ENCODE data around the gene TNNT1. TPM values are rescaled to one million over a fixed set of nuclear protein-coding genes. Genes with fewer than 3 reads are reported as not detected.

Gene TNNT1, protein sequence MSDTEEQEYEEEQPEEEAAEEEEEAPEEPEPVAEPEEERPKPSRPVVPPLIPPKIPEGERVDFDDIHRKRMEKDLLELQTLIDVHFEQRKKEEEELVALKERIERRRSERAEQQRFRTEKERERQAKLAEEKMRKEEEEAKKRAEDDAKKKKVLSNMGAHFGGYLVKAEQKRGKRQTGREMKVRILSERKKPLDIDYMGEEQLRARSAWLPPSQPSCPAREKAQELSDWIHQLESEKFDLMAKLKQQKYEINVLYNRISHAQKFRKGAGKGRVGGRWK
- polyA plus RNA-seq (4.0 and 6.2 TPM in 2 replicates), polyA minus RNA-seq (3.4 TPM in 1 of 2 replicates, not detected in the other)

DNA sequence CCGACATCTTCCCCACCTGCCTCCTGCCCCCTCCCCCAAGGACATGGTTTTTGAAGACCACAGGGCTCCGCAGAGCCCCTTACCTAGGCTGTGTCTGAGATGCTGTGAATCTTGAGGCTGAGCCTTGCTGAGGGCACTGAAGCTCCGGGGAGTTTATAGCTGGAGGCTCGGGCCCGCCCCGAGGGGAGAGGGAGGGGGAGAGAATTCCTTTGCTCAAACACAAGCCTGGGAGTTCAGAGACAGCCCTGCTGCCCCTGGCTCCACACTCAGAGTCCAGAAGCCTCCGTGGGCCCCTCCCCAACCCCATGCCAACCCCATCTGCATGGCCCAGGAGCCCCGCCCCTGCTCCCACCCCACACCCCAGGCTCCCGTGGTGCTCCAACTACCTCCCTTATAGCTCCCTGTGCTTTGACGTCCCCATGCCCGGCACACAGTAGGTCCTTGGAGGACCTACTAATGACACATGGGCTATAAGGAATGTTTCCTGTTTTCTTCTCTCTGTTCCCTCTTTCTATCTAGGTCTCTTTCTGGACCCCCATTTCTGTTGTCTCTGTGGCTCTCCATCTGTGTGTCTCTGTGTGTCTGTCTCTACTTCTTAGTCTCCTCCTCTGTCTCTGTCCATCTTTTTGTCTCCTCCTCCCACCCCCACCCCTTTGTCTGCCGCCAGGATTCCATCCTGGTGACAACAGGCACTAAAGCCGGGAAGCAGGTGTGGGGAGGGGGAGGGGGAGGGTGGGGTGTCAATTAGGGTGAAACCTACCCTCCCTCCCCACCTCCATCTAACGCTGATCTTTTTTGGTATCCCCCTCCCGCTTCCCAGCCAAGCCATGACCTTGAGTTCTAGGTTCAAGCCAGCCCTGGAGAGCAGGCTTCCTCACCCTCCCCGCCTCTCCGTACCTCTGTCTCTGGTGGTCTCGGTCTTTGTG is at the start of gene TNNT1:
TNNT1 (minus strand) TSS at position 129 of the 926 bp plus-strand sequence. CDS start 2,049 bp downstream, outside the sequence.
- H3K4me3 ChIP-seq (ENCODE audit: low read length): no peak within 1 kb of the TSS
- H3K4me2 ChIP-seq (ENCODE audit: low read length): no peak within 1 kb of the TSS
- peaks cover 19% of the 10 kb centered on the region for H3K27me3 ChIP-seq (ENCODE audit: insufficient read depth, low read depth, low read length)
- no peak within 1 kb of the TSS for H3K27ac ChIP-seq (ENCODE audit: low read length)
- H2AFZ ChIP-seq (ENCODE audit: low read depth, low read length): no peak within 1 kb of the TSS
- H3K36me3 ChIP-seq (ENCODE audit: insufficient read depth, low read length): no peaks in the 10 kb centered on the region
- TF ChIP-seq SMC3 (conservative IDR thresholded peaks at IDR 0.05; ENCODE audit: poor library complexity) (no peak), MXI1 (conservative IDR thresholded peaks at IDR 0.05; ENCODE audit: poor library complexity, severe bottlenecking) (no peak), TAF1 (IDR thresholded peaks at IDR 0.05; ENCODE audit: low read depth) (no peak), EP300 (conservative IDR thresholded peaks at IDR 0.05; ENCODE audit: poor library complexity, severe bottlenecking) (no peak), POLR2AphosphoS5 (IDR thresholded peaks at IDR 0.05) (no peak), EZH2 (IDR thresholded peaks at IDR 0.05; ENCODE audit: borderline replicate concordance, insufficient read depth, low read length, poor library complexity, severe bottlenecking) (no peak), RAD21 (conservative IDR thresholded peaks at IDR 0.05) (no peak)
- TF ChIP-seq, protein P1, sequence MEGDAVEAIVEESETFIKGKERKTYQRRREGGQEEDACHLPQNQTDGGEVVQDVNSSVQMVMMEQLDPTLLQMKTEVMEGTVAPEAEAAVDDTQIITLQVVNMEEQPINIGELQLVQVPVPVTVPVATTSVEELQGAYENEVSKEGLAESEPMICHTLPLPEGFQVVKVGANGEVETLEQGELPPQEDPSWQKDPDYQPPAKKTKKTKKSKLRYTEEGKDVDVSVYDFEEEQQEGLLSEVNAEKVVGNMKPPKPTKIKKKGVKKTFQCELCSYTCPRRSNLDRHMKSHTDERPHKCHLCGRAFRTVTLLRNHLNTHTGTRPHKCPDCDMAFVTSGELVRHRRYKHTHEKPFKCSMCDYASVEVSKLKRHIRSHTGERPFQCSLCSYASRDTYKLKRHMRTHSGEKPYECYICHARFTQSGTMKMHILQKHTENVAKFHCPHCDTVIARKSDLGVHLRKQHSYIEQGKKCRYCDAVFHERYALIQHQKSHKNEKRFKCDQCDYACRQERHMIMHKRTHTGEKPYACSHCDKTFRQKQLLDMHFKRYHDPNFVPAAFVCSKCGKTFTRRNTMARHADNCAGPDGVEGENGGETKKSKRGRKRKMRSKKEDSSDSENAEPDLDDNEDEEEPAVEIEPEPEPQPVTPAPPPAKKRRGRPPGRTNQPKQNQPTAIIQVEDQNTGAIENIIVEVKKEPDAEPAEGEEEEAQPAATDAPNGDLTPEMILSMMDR (IDR thresholded peaks at IDR 0.05; ENCODE audit: poor library complexity, severe bottlenecking): no peak
- TF ChIP-seq, protein P2, sequence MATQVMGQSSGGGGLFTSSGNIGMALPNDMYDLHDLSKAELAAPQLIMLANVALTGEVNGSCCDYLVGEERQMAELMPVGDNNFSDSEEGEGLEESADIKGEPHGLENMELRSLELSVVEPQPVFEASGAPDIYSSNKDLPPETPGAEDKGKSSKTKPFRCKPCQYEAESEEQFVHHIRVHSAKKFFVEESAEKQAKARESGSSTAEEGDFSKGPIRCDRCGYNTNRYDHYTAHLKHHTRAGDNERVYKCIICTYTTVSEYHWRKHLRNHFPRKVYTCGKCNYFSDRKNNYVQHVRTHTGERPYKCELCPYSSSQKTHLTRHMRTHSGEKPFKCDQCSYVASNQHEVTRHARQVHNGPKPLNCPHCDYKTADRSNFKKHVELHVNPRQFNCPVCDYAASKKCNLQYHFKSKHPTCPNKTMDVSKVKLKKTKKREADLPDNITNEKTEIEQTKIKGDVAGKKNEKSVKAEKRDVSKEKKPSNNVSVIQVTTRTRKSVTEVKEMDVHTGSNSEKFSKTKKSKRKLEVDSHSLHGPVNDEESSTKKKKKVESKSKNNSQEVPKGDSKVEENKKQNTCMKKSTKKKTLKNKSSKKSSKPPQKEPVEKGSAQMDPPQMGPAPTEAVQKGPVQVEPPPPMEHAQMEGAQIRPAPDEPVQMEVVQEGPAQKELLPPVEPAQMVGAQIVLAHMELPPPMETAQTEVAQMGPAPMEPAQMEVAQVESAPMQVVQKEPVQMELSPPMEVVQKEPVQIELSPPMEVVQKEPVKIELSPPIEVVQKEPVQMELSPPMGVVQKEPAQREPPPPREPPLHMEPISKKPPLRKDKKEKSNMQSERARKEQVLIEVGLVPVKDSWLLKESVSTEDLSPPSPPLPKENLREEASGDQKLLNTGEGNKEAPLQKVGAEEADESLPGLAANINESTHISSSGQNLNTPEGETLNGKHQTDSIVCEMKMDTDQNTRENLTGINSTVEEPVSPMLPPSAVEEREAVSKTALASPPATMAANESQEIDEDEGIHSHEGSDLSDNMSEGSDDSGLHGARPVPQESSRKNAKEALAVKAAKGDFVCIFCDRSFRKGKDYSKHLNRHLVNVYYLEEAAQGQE (IDR thresholded peaks at IDR 0.05; ENCODE audit: borderline replicate concordance): no peak
- no peaks in the 10 kb centered on the region for H3F3A ChIP-seq (ENCODE audit: insufficient read depth, low read length, poor library complexity, severe bottlenecking)
- no peaks in the 10 kb centered on the region for H3K9me3 ChIP-seq (ENCODE audit: low read length)
- H3K9ac ChIP-seq (ENCODE audit: low read length): no peak within 1 kb of the TSS
- H3K79me2 ChIP-seq (replicated peaks; ENCODE audit: insufficient read depth, low read length): no peaks in the 10 kb centered on the region
- H4K20me1 ChIP-seq (ENCODE audit: insufficient read depth): no peaks in the 10 kb centered on the region
- H3K9me2 ChIP-seq (ENCODE audit: insufficient read depth, low read length): no peaks in the 10 kb centered on the region

DNA sequence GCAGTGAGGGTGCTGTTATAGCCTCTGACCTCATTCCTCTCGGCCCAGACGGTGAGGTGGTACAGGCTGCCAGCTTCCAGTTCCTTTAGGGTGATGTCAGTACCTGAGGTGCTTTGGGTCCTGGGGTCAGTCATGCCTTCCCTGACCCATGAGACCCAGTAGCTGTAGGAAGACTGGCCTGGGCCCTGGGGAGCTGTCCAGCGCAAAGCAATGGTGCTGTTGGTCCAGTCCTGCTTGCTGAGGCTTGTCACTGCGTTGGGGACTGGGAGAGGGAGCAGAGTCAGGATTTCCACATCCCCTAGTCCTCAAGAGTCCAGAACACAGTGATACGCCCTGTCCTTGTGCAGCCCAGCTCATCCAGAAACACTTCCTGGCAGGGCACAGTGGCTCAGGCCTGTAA is 49.6 kb upstream of the TNNT1 start:
- no peaks in the 10 kb centered on the region for H3K79me2 ChIP-seq (replicated peaks; ENCODE audit: insufficient read depth, low read length)
- H3K27ac ChIP-seq (ENCODE audit: low read length): no peak overlapping the region
- H3K9ac ChIP-seq (ENCODE audit: low read length): no peak overlapping the region

More for the DNA sequence above, 49.6 kb upstream of the TNNT1 start:
- TF ChIP-seq POLR2AphosphoS5 (IDR thresholded peaks at IDR 0.05): no peak
- no peak for TF ChIP-seq MXI1 (conservative IDR thresholded peaks at IDR 0.05; ENCODE audit: poor library complexity, severe bottlenecking)
- no peak for TF ChIP-seq EP300 (conservative IDR thresholded peaks at IDR 0.05; ENCODE audit: poor library complexity, severe bottlenecking)
- no peak for TF ChIP-seq TAF1 (IDR thresholded peaks at IDR 0.05; ENCODE audit: low read depth)
- TF ChIP-seq EZH2 (IDR thresholded peaks at IDR 0.05; ENCODE audit: borderline replicate concordance, insufficient read depth, low read length, poor library complexity, severe bottlenecking): no peak
- TF ChIP-seq SMC3 (conservative IDR thresholded peaks at IDR 0.05; ENCODE audit: poor library complexity): no peak
- TF ChIP-seq, protein P2 (IDR thresholded peaks at IDR 0.05; ENCODE audit: borderline replicate concordance): no peak
- no peak for TF ChIP-seq RAD21 (conservative IDR thresholded peaks at IDR 0.05)
- TF ChIP-seq, protein P1 (IDR thresholded peaks at IDR 0.05; ENCODE audit: poor library complexity, severe bottlenecking): no peak
- Histone ChIP-seq H3K4me3 (ENCODE audit: low read length) (no peak overlapping the region), H2AFZ (ENCODE audit: low read depth, low read length) (no peak overlapping the region), H3K27me3 (ENCODE audit: insufficient read depth, low read depth, low read length) (no peaks in the 10 kb centered on the region), H3K4me2 (ENCODE audit: low read length) (no peak overlapping the region), H3K9me3 (ENCODE audit: low read length) (no peaks in the 10 kb centered on the region), H4K20me1 (ENCODE audit: insufficient read depth) (no peaks in the 10 kb centered on the region), H3K9me2 (ENCODE audit: insufficient read depth, low read length) (no peaks in the 10 kb centered on the region), H3K36me3 (ENCODE audit: insufficient read depth, low read length) (no peaks in the 10 kb centered on the region), H3F3A (ENCODE audit: insufficient read depth, low read length, poor library complexity, severe bottlenecking) (no peaks in the 10 kb centered on the region)

All from neural cell (in vitro differentiated cells).